GM04503 (cell line): ENCODE measurements around the gene MAN2B1.

ENCODE experiments used
- DNase-seq: peaks from one replicate; pipeline ENCODE4 v3.0.0-alpha.2; 2012; ENCODE audit warnings: low read depth

The MAN2B1 gene

DNA sequence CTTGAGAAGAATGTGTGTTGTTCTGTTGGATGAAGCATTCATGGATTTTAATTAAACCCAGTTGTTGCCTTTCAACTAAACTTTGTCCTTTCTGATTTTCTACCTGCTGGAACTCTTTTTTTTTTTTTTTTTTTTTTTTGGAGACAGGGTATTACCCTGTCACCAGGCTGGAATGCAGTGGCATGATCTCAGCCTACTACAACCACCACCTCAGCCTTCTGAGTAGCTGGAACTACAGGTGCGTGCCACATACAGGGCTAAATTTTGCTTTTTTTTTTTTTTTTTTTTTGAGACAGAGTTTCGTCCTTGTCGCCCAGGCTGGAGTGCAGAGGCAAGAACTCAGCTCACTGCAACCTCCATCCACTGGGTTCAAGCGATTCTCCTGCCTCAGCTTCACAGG lies 48.9 kb downstream of the MAN2B1 start:
- DNase-seq = no peak

DNA sequence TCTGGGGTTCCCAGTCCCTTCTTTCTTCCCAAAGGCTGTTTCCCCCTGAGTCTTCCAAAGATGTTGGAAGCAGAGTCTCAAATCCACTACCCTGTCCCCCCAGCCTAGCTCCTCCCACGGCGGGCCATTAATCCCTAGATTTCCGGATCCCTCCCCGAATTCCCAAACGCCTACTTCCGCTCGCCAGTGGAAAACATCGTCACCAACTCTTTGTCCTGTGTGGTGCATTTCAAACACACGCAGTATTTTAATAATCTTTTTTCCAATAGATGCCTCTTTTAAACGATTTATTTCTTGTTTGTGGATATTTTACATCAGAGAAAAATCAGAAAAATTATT lies 55.2 kb downstream of the MAN2B1 start:
- DNase-seq = peak; percentile 44

DNA sequence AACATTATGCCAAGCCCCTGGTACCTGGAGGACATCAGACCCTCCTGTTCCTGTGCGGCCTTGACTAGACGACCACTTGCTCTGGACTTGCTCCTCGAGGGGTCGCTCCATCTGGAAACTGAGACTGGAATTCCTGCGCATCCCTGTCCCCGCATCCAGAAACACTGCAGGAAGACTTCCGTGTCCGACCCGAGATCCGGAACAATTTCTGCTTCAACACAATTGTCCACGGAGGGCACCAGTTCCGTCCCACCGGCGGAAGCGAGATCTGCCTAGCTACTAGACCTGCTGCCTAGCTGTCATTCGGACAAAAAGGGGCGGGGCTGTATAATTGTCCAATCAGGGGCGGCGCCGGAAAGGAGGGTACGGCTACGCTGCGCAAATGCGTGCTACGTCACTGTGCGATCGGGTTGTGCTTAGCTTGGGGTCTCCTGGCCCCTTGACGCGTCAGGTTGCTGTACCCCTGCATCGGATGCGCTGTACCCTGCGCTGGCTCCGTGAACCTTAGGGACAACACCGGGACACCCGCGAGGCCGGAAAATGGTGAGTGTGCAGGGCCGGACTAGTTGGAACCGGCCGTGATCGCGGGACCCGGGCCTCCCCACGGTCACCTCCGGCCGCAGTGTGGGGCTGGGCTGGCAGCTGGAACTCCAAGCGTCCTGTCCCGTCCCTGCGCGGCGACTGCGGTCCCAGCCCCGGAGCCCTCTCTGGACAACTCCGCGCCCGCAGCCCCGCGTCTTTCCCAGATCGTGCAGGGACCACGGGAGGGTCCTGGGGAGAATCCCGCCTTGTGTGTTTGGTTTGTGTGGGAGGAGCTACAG lies 55.8 kb downstream of the MAN2B1 start, which contains the start of the genes ZNF490 and ZNF791:
TSS of gene ZNF490 (minus strand) at position 274 of the 821 bp plus-strand sequence. CDS start at position 141, 133 bp downstream.
TSS of gene ZNF791 (plus strand) at position 381 of the 821 bp plus-strand sequence. CDS start at position 541, 160 bp downstream.
- DNase-seq = peak; percentile 86

DNA sequence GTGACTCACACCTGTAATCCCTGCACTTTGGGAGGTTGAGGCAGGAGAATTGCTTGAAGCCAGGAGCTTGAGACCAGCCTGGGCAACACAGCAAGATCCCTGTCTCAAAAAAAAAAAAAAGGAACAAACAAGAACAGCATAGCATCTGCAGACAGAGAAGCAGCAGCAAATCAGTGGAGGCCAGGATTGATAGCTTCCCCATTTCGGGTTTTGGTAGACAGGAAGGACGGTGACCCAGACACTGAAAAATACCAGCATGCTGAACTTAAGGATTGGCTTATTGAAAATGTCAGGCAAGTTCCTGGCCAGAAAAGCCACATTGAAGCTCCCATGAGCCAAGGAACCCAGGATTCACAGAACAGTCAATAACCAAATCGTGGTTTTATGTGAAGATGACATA lies 58.9 kb downstream of the MAN2B1 start:
- no peak for DNase-seq

DNA sequence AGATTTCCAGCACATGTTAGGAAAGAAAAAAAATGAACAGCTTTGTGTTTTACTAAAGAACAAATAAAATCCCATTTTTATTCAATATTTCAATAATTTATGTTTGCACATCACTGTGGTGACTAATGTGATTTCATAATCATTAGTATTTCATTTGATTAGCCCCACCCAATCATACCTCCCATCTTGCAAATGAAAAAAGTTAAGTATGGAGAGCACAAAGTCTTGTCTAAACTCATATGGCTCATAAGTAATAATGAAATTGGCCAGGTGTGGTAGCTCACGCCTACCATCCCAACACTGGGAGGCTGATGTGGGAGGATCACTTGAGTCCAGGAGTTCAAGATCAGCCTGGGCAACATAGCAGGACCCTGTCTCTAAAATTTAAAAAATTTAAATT lies 59.7 kb downstream of the MAN2B1 start:
- DNase-seq = no peak

DNA sequence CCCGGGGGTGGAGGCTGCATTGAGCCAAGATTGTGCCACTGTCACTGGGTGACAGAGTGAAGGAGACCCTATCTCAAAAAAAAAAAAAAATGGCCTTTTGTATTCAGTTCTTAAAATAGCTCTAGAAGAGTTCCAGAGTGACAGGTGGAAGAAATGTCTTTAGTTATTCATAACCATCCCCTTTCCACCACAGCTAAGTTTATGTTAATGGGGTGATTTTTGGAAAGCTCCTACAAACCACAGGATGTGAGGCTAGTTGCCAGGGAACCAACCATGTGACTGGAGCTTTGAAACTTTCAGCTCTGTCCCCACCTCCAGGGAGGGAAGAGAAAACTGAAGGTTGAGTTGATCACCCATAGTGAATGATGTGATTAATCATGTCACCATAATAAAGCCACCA lies 62.8 kb downstream of the MAN2B1 start:
- peak; percentile 20 for DNase-seq

DNA sequence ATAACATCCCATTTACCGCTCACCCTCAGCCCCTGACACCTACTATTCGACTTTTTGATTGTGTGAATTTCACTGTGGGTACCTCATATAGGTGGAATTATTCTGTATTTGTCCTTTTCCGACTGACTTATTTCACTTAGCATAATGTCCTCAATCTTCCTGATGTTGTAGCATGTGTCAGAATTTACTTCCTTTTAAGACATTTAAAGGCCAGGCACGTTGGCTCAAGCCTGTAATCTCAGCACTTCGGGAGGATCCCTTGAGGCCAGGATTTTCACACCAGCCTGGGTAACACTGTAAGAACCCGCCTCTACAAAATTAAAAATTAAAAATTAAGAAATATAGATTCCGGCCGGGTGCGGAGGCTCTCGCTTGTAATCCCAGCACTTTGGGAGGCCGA lies 68.9 kb downstream of the MAN2B1 start:
- DNase-seq = no peak

DNA sequence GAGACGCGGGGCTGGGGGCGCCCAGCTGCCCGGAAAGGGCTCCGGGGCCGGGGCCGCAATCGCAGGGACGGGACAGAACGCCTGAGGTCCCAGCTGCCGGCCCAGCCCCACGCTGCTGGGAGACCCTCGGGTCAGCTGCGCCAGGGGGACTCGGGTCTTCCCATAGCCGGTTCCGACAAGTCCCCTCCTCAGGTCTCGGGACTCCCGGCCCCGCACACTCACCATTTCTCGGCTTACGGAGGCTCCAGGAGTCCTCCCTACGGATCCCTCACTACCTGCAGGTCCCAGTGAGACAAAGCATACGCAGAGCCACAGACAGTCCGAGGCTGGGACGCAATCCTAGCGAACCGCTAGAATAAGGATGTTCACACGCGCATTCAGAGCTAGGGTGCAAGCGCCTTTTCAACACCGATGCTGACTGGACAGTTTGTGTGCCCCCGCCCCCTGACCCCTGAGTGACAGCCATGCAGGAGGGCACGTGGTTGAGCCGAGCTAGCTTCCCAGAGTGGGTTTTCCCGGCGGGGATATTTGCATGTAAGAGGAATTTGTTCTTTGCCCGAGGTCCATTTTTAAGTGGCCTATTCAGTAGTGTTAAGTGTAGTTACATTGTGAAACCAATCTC lies 69.5 kb downstream of the MAN2B1 start:
- DNase-seq = no peak
